SU-DHL-6 (cell line): ENCODE results near the gene SIDT2.

Source experiments
- H2AFZ ChIP-seq: fragments of 200-600 bp; sonication (generic); 2 replicates; pipeline ENCODE4 v1.6.1; 2014; ENCODE audit warnings: low read depth, mild to moderate bottlenecking, moderate library complexity, mixed read lengths, antibody characterized with exemption, low read length; ENCODE audit not compliant: severe bottlenecking
- H3F3A ChIP-seq: fragments of 200-600 bp; shearing (Covaris generic); 2 replicates; pipeline ENCODE4 v1.6.0; 2016; ENCODE audit warnings: antibody characterized with exemption, mild to moderate bottlenecking; ENCODE audit not compliant: insufficient read depth
- H3K27ac ChIP-seq: fragments of 200-600 bp; sonication (generic); 2 replicates; pipeline ENCODE4 v1.5.1; 2016; ENCODE audit warnings: low read depth, mild to moderate bottlenecking, low read length, moderate library complexity, mixed read lengths
- H3K27me3 ChIP-seq: fragments of 200-600 bp; sonication (generic), shearing (Covaris generic); 2 replicates; pipeline ENCODE4 v1.6.0; 2014; ENCODE audit warnings: mild to moderate bottlenecking, low read length
- H3K36me3 ChIP-seq: fragments of 200-600 bp; sonication (generic); 2 replicates; pipeline ENCODE4 v1.6.1; 2014; ENCODE audit warnings: mild to moderate bottlenecking, low read length, mixed read lengths
- H3K4me2 ChIP-seq: fragments of 300-600, 200-600 bp; shearing (Covaris generic), sonication (generic); 2 replicates; pipeline ENCODE4 v1.6.0; 2014; ENCODE audit warnings: low read length, low read depth, mild to moderate bottlenecking; ENCODE audit not compliant: poor library complexity, severe bottlenecking
- H3K4me3 ChIP-seq: fragments of 200-600 bp; sonication (generic); 2 replicates; pipeline ENCODE4 v1.5.1; 2014; ENCODE audit warnings: antibody characterized with exemption, low read length, mild to moderate bottlenecking, mixed read lengths; ENCODE audit not compliant: insufficient read depth, poor library complexity, severe bottlenecking
- H3K79me2 ChIP-seq: fragments of 200-600 bp; sonication (generic); 2 replicates; pipeline ENCODE4 v1.6.1; 2014; ENCODE audit warnings: mild to moderate bottlenecking, low read length, moderate library complexity; ENCODE audit not compliant: insufficient read depth
- H3K9ac ChIP-seq: fragments of 200-600 bp; sonication (generic); 2 replicates; pipeline ENCODE4 v1.7.0; 2014; ENCODE audit warnings: mild to moderate bottlenecking, low read length
- H3K9me2 ChIP-seq: fragments of 200-600 bp; sonication (generic); replicated peaks from 2 replicates; pipeline ENCODE4 v1.6.1; 2014; ENCODE audit warnings: low read length; ENCODE audit not compliant: insufficient read depth
- H3K9me3 ChIP-seq: fragments of 200-600 bp; sonication (generic); 2 replicates; pipeline ENCODE4 v1.6.1; 2014; ENCODE audit warnings: low read length, mixed read lengths; ENCODE audit not compliant: insufficient read depth
- H4K20me1 ChIP-seq: fragments of 200-600 bp; sonication (generic); 2 replicates; pipeline ENCODE4 v1.6.1; 2014; ENCODE audit warnings: low read depth, mild to moderate bottlenecking, antibody characterized with exemption, low read length, moderate library complexity, mixed read lengths
- EZH2phosphoT487 ChIP-seq: fragments of 200-600 bp; sonication (generic), shearing (Covaris generic); conservative IDR thresholded peaks from 2 replicates; pipeline ENCODE4 v1.6.1; 2018; ENCODE audit warnings: mild to moderate bottlenecking, antibody characterized with exemption, low read length, moderate library complexity, mixed read lengths
- TF ChIP-seq, protein P1 (sequence below): fragments of 200-600 bp; sonication (generic); IDR thresholded peaks from one replicate; pipeline ENCODE4 v1.5.1; 2017; ENCODE audit warnings: antibody characterized with exemption, mild to moderate bottlenecking, low read length, moderate library complexity; ENCODE audit not compliant: insufficient read depth, poor library complexity, severe bottlenecking

SIDT2 gene

DNA sequence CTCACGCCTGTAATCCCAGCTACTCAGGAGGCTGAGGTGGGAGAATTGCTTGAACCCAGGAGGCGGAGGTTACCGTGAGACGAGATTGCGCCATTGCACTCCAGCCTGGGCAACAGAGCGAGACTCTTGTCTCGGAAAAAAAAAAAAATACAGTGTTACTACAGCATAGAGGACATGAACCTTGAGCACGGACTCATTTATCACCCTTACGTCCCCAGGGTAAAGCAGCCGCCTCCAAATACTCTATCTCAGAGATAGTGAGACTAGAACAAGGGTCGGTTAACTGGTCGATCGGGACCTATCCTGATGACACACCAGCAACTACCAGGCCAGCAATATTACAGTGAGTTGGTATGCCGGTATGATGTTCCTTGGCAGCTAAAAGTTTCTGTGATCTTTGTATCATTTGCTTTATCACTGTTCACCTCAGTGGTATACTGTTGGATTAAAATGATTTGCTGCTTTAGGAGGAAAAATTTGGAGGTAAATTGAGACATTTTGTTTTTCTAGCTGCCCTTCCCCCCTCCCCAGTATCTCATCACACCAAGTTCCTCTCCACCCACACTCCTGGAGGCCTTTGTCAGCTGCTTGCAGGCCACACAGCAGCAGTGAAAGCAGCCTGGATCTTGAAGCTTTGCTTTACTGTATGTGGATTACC is 7.0 kb upstream of the SIDT2 start:
- Histone ChIP-seq H3K4me3 (no peak overlapping the region), H3K9me3 (no peaks in the 10 kb centered on the region), H2AFZ (no peak overlapping the region), H3K9me2 (no peaks in the 10 kb centered on the region), H3K9ac (no peak overlapping the region), H3K4me2 (no peak overlapping the region), H3K36me3 (peaks cover 19% of the 10 kb centered on the region; the same call in 1 of the 2 replicates), H3K79me2 (no peaks in the 10 kb centered on the region), H3K27me3 (no peaks in the 10 kb centered on the region), H3K27ac (no peak overlapping the region), H3F3A (no peaks in the 10 kb centered on the region), H4K20me1 (no peaks in the 10 kb centered on the region)
- TF ChIP-seq EZH2phosphoT487: no peak
- TF ChIP-seq, protein P1, sequence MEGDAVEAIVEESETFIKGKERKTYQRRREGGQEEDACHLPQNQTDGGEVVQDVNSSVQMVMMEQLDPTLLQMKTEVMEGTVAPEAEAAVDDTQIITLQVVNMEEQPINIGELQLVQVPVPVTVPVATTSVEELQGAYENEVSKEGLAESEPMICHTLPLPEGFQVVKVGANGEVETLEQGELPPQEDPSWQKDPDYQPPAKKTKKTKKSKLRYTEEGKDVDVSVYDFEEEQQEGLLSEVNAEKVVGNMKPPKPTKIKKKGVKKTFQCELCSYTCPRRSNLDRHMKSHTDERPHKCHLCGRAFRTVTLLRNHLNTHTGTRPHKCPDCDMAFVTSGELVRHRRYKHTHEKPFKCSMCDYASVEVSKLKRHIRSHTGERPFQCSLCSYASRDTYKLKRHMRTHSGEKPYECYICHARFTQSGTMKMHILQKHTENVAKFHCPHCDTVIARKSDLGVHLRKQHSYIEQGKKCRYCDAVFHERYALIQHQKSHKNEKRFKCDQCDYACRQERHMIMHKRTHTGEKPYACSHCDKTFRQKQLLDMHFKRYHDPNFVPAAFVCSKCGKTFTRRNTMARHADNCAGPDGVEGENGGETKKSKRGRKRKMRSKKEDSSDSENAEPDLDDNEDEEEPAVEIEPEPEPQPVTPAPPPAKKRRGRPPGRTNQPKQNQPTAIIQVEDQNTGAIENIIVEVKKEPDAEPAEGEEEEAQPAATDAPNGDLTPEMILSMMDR: no peak

DNA sequence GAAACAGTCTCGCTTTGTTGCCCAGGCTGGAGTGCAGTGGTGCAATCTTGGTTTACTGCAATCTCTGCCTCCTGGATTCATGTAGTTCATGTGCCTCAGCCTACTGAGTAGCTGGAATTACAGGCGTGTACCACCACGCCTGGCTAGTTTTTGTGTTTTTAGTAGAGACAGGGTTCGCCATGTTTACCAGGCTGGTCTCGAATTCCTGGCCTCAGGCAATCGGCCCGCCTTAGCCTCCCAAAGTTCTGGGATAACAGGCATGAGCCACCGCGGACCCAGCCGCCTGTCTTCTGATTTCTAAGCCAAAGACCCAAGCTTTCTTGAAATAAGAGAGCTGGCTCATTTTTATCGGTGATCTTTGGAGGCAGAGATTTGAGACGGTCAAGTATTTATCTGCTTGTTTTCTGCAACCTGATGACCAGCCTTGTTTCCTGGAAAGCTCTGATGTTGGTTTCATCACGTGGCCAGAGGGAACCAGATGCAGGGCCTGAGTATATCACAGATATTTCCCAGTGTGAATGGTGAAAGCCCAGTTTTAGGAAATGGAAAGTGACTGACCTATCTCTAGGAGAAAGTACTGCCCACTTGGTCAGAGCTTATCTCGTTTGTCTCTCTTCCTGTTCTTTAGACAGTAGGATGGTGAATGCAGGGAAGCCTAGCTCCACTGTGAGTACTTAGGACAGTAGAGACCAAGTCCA is 5.7 kb upstream of the SIDT2 start:
- peaks cover 8% of the 10 kb centered on the region; the same call in 1 of the 2 replicates for H3K36me3 ChIP-seq
- H3K79me2 ChIP-seq: no peaks in the 10 kb centered on the region
- H4K20me1 ChIP-seq: no peaks in the 10 kb centered on the region
- no peak overlapping the region for H3K4me2 ChIP-seq
- TF ChIP-seq, protein P1: no peak
- TF ChIP-seq EZH2phosphoT487: no peak
- peaks cover 2% of the 10 kb centered on the region; the same call in 1 of the 2 replicates for H3F3A ChIP-seq
- no peak overlapping the region for H3K27ac ChIP-seq
- no peaks in the 10 kb centered on the region for H3K9me2 ChIP-seq
- H2AFZ ChIP-seq: no peak overlapping the region
- no peaks in the 10 kb centered on the region for H3K27me3 ChIP-seq
- H3K4me3 ChIP-seq: no peak overlapping the region
- H3K9ac ChIP-seq: no peak overlapping the region
- H3K9me3 ChIP-seq: no peaks in the 10 kb centered on the region

DNA sequence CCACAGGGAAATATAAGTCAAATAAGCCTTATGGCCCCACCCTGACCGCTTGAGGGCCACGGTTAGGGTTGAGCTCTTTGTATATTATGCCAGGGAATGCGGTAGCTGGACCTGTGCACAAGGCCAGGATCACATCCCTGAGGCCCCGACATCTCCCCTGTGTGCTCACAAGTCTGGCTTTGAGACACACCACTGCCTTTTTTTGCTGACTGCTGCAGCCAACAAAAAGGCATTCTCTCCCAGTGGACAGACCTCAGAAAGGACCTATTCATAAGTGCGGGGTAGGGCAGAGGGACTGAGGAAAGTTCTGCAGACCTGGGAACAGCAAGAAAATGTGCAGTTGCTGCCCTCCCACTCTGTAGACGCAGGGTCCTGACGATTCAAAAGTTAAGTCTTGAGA is 3.4 kb upstream of the SIDT2 start:
- H3K4me2 ChIP-seq: no peak overlapping the region
- TF ChIP-seq EZH2phosphoT487: no peak
- TF ChIP-seq, protein P1: no peak
- H3K36me3 ChIP-seq: no peaks in the 10 kb centered on the region
- H3K79me2 ChIP-seq: no peaks in the 10 kb centered on the region
- H3K4me3 ChIP-seq: no peak overlapping the region
- H3K9me3 ChIP-seq: no peaks in the 10 kb centered on the region
- H3K27ac ChIP-seq: no peak overlapping the region
- H2AFZ ChIP-seq: no peak overlapping the region
- no peaks in the 10 kb centered on the region for H4K20me1 ChIP-seq
- no peak overlapping the region for H3K9ac ChIP-seq
- H3K9me2 ChIP-seq: no peaks in the 10 kb centered on the region
- H3K27me3 ChIP-seq: no peaks in the 10 kb centered on the region
- peaks cover 3% of the 10 kb centered on the region; the same call in 1 of the 2 replicates for H3F3A ChIP-seq
